Thyroid gland (tissue), 4 donors: ENCODE data around the gene PLSCR4. TPM values are rescaled to one million over a fixed set of nuclear protein-coding genes. Genes with fewer than 3 reads are reported as not detected.

Experiments used
- DNase-seq, 2 donors: peaks; one replicate each; pipeline ENCODE4 v3.0.0-alpha.2; 2019
- H3K27ac ChIP-seq, 3 donors: fragments of 200-600 bp; sonication (generic); 1 replicate in 2 of 3; 2 replicates in 1 of 3; pipeline ENCODE4 v1.5.1; 2016 to 2019; ENCODE audit warnings: mild to moderate bottlenecking in 1 of 3, moderate library complexity in 1 of 3
- H3K27me3 ChIP-seq: fragments of 200-600 bp; sonication (generic); one replicate; pipeline ENCODE4 v1.5.1; 2019
- H3K36me3 ChIP-seq, 2 donors: fragments of 200-600 bp; sonication (generic); one replicate each; pipeline ENCODE4 v1.5.1; 2016 to 2019
- H3K4me1 ChIP-seq, 2 donors: fragments of 200-600 bp; sonication (generic); one replicate each; pipeline ENCODE4 v1.5.1; 2017 to 2019
- H3K4me3 ChIP-seq, 3 donors: fragments of 200-600 bp; sonication (generic); replicated peaks in 1 of 3; 1 replicate in 2 of 3; 2 replicates in 1 of 3; pipeline ENCODE4 v1.5.1; 2016; ENCODE audit warnings: mild to moderate bottlenecking in 1 of 3
- H3K9me3 ChIP-seq: fragments of 200-600 bp; sonication (generic); one replicate; pipeline ENCODE4 v1.5.1; 2017
- POLR2A ChIP-seq, 2 donors: fragments of 450-650 bp; IDR thresholded peaks; one replicate each; pipeline ENCODE4 v1.6.1; 2017; ENCODE audit warnings: antibody characterized with exemption in 2 of 2, mild to moderate bottlenecking in 2 of 2, moderate library complexity in 1 of 2
- WGBS, 2 donors: methylation state at CpG; one replicate each; pipeline ENCODE4 v1.1.5; 2017; 5-methylcytosine and 5-hydroxymethylcytosine counted together
- intact Hi-C: fragments of 100-400 bp; cut with DNase I; formaldehyde crosslinking; loops from one replicate; pipeline ENCODE4 v1.15.1; 2023
- total RNA-seq, 4 donors: library from RNA; depleted of rRNA; stranded (reverse); fragments of >200 nt; gene quantifications; one replicate each; pipeline ENCODE4 v1.2.3, GENCODE V29; 2016
- TF ChIP-seq, protein P1 (sequence below), 6 experiments: fragments of 200-600 bp in 3 of 6; fragments of 450-650 bp in 3 of 6; sonication (generic) in 3 of 6; IDR thresholded peaks; one replicate each; pipeline ENCODE4 v1.5.1; 2016 to 2019; ENCODE audit warnings: antibody characterized with exemption in 6 of 6, mild to moderate bottlenecking in 2 of 6, inconsistent platforms in 1 of 6, moderate library complexity in 1 of 6

Gene PLSCR4
- total RNA-seq, 4 donors from 2014 or later = 61.6 to 110 (median 78.4) TPM

DNA sequence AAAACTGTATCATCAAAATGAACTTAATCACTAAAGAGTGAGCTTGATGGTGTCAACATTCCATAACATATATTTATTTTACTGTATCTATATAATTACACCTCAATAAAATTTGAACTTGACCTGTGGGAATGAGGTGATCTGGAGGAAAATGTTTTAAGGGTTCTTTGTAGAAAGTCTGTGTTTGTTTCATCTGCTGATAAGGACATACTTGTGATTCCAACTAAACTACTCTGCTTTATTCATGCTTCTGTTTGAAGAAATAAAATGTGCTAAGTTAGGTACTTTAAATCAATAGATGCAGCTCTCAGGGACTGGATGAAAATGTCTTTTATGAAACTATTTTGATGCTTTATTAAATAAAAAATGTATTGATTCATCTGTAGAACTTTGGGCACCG lies 78.3 kb downstream of the PLSCR4 start:
- H3K9me3 ChIP-seq = no peaks in the 10 kb centered on the region
- intact Hi-C loops = no loop called here

DNA sequence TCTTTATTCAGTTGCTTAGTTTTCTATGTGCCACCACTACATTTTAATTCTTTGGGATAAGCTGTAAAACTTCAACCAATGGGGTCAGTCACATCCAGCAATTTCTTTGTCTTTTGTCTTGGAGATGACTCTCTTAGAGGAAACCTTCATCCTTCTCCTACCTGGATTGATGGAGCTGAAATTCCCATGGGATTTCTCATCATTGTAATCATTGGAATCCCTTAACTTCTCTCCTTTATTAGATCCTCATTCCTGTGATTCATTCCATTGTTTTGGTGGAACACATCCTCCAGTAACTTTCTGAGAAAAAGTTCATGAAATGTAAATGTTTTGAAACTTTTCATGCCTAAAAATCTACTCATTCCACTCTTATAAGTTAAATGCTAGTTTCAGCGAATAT lies 80.3 kb downstream of the PLSCR4 start:
- no peak for DNase-seq
- intact Hi-C loops = no loop called here
- H3K27ac ChIP-seq = no peak overlapping the region
- H3K36me3 ChIP-seq = no peaks in the 10 kb centered on the region
- no peak overlapping the region for H3K4me3 ChIP-seq
- H3K4me1 ChIP-seq = peaks cover 18 to 27% of the 10 kb centered on the region in 2 donors
- 95 to 100% methylated on average over 1 of the region's 1 CpG for WGBS, 2 donors
- H3K9me3 ChIP-seq = no peaks in the 10 kb centered on the region
- no peak for TF ChIP-seq POLR2A (IDR thresholded peaks at IDR 0.05)
- TF ChIP-seq, protein P1, sequence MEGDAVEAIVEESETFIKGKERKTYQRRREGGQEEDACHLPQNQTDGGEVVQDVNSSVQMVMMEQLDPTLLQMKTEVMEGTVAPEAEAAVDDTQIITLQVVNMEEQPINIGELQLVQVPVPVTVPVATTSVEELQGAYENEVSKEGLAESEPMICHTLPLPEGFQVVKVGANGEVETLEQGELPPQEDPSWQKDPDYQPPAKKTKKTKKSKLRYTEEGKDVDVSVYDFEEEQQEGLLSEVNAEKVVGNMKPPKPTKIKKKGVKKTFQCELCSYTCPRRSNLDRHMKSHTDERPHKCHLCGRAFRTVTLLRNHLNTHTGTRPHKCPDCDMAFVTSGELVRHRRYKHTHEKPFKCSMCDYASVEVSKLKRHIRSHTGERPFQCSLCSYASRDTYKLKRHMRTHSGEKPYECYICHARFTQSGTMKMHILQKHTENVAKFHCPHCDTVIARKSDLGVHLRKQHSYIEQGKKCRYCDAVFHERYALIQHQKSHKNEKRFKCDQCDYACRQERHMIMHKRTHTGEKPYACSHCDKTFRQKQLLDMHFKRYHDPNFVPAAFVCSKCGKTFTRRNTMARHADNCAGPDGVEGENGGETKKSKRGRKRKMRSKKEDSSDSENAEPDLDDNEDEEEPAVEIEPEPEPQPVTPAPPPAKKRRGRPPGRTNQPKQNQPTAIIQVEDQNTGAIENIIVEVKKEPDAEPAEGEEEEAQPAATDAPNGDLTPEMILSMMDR (IDR thresholded peaks at IDR 0.05) = no peak
- no peaks in the 10 kb centered on the region for H3K27me3 ChIP-seq

More for the DNA sequence above, 78.3 kb downstream of the PLSCR4 start:
- Histone ChIP-seq H3K27me3 (no peaks in the 10 kb centered on the region), H3K4me3 (no peak overlapping the region), H3K36me3 (no peaks in the 10 kb centered on the region), H3K27ac (no peak overlapping the region), H3K4me1 (peaks cover 0 to 7% of the 10 kb centered on the region in 2 donors)
- DNase-seq = no peak
- TF ChIP-seq POLR2A (IDR thresholded peaks at IDR 0.05) = no peak
- TF ChIP-seq, protein P1 (IDR thresholded peaks at IDR 0.05) = no peak
- 78 to 81% methylated on average over 1 of the region's 1 CpG for WGBS, 2 donors

DNA sequence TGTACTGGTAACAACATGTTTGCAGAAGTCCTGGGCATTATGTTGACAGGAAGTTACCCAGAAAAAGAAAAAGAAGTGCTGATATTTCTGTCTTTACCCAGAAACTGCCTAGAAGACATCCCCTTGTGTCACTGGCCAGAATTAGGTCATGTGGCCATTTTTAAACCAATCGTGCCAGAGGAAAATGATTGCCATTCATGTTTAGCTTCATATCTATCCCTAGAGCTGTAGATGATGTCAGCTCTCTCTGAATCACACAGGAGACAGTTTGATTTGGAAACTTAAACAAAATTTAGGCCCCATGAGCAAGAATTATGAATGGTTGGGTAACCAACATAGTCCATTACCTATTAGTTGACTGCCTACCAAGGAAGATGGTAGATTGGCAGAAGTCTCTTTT lies 81.0 kb downstream of the PLSCR4 start:
- WGBS, 2 donors = 96 to 100% methylated on average over 1 of the region's 1 CpG
- Histone ChIP-seq H3K4me3 (no peak overlapping the region), H3K9me3 (no peaks in the 10 kb centered on the region), H3K27me3 (no peaks in the 10 kb centered on the region), H3K27ac (no peak overlapping the region), H3K36me3 (no peaks in the 10 kb centered on the region), H3K4me1 (peaks cover 25 to 34% of the 10 kb centered on the region in 2 donors)
- no peak for TF ChIP-seq POLR2A (IDR thresholded peaks at IDR 0.05)
- TF ChIP-seq, protein P1 (IDR thresholded peaks at IDR 0.05) = no peak
- no peak for DNase-seq
- intact Hi-C loops = no loop called here

DNA sequence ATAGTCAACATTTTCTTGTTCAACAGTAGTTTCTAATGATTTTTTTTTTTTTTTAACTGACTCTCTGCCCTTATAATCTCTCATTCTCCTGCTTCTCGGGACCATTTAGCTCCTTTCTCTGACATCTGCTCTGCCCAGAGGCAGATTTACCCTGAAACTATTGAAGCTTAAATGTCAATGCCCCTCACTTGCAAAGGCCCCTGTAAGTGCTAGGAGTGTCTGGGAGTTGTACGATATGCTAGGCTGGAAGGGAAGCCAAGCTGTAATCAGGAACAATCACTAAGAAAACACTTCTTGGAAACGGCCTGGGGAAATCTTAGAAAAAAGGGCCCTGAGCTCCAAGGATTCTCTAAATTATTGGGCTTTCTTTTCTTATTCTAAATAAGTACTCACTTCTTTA lies 84.1 kb downstream of the PLSCR4 start:
- Histone ChIP-seq H3K27me3 (no peaks in the 10 kb centered on the region), H3K27ac (peak overlapping the region; percentile 82 to 96 (median 95)), H3K4me1 (peaks cover 56 to 57% of the 10 kb centered on the region in 2 donors), H3K9me3 (no peaks in the 10 kb centered on the region), H3K36me3 (no peaks in the 10 kb centered on the region), H3K4me3 (no peak overlapping the region)
- intact Hi-C loops = no loop called here
- TF ChIP-seq, protein P1 (IDR thresholded peaks at IDR 0.05) = no peak
- TF ChIP-seq POLR2A (IDR thresholded peaks at IDR 0.05) = peak in 1 of 2 donors; percentile 24
- WGBS, 2 donors = 23 to 30% methylated on average over 3 of the region's 3 CpGs
- DNase-seq = no peak

DNA sequence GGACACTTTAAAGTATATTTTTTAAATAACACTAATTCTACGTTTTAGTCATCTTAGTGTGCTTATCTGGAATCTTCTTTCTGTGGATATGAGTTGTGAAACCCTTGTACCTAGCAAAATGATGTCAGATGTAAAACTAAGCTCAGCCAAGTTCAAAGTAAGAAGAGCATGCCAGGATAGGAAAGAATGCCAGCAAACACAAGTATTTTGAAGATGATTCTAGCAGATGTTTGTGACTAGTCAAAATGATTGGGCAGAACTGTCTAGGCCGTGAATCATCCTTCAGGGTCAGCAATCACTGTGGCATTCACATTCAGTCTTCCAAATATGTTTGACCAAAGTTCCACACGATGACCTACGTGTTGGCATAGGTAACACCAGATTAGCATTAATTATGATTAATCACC lies 84.5 kb downstream of the PLSCR4 start:
- intact Hi-C loops = no loop called here
- no peak for TF ChIP-seq POLR2A (IDR thresholded peaks at IDR 0.05)
- TF ChIP-seq, protein P1 (IDR thresholded peaks at IDR 0.05) = no peak
- H3K4me3 ChIP-seq = no peak overlapping the region
- H3K36me3 ChIP-seq = no peaks in the 10 kb centered on the region
- H3K4me1 ChIP-seq = peaks cover 57 to 59% of the 10 kb centered on the region in 2 donors
- H3K9me3 ChIP-seq = no peaks in the 10 kb centered on the region
- no peak for DNase-seq
- WGBS, 2 donors = 48 to 66% methylated on average over 4 of the region's 4 CpGs
- no peaks in the 10 kb centered on the region for H3K27me3 ChIP-seq
- H3K27ac ChIP-seq = peak overlapping the region; percentile 82 to 96 (median 95)
